ENCODE results near the gene LBHD2. TPM values are rescaled to one million over a fixed set of nuclear protein-coding genes. Genes with fewer than 3 reads are reported as not detected.

LBHD2 gene
- polyA plus RNA-seq, 1 experiment, result not detected

DNA sequence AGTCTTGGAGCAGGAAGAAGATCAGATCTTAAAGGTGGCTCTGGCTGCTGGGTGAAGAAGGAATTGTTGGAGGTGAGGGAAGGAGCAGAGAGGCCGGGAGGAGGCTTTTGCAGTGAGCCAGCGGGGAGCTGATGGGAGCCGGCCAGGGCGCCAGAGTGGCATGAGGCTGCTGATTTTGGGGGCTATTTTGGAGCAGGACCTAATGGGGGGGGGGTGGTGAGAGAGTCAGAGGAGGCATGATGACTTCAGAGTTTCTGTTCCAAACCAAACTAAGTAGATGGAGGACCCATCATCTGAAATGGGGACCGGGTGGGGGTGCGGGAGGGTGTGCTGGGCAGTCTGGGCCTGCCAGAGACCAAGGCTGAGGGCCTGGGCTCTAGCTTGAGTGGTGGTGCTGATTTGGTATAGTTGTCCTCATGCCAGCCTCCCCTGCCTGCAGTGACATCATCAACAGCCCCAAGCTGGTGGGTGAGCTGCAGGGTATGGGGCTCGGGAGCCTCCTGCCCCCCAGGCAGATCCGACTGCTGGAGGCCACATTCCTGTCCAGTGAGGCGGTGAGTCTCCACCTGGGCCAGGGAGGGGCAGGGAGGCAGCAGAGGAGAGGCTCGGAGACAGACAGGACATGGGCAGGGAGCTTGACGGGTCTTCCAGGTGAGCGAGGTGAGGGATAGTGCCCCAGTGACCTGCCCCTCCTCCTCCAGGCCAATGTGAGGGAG is 45.4 kb downstream of the LBHD2 start:
- TF ChIP-seq, protein P1, sequence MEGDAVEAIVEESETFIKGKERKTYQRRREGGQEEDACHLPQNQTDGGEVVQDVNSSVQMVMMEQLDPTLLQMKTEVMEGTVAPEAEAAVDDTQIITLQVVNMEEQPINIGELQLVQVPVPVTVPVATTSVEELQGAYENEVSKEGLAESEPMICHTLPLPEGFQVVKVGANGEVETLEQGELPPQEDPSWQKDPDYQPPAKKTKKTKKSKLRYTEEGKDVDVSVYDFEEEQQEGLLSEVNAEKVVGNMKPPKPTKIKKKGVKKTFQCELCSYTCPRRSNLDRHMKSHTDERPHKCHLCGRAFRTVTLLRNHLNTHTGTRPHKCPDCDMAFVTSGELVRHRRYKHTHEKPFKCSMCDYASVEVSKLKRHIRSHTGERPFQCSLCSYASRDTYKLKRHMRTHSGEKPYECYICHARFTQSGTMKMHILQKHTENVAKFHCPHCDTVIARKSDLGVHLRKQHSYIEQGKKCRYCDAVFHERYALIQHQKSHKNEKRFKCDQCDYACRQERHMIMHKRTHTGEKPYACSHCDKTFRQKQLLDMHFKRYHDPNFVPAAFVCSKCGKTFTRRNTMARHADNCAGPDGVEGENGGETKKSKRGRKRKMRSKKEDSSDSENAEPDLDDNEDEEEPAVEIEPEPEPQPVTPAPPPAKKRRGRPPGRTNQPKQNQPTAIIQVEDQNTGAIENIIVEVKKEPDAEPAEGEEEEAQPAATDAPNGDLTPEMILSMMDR (IDR thresholded peaks at IDR 0.05; ENCODE audit: insufficient read depth, low read depth, low read length), result no peak
- DNase-seq (ENCODE audit: low read depth), result no peak
- Histone ChIP-seq H3K4me3 (ENCODE audit: low read depth, low read length) (no peak overlapping the region), H3K36me3 (ENCODE audit: control insufficient read depth, insufficient read depth, low read length) (peaks cover 26% of the 10 kb centered on the region), H3K27me3 (ENCODE audit: control insufficient read depth, insufficient read depth, low read length) (no peaks in the 10 kb centered on the region)
- ChIA-PET POLR2A (no interaction called here), CTCF (interaction anchor here (0.6 to 1.9 kb wide), 4 partner anchors 25 to 162 kb away, joined by 3 to 9 read pairs (median 5); no protein-coding TSS in a partner anchor)

DNA sequence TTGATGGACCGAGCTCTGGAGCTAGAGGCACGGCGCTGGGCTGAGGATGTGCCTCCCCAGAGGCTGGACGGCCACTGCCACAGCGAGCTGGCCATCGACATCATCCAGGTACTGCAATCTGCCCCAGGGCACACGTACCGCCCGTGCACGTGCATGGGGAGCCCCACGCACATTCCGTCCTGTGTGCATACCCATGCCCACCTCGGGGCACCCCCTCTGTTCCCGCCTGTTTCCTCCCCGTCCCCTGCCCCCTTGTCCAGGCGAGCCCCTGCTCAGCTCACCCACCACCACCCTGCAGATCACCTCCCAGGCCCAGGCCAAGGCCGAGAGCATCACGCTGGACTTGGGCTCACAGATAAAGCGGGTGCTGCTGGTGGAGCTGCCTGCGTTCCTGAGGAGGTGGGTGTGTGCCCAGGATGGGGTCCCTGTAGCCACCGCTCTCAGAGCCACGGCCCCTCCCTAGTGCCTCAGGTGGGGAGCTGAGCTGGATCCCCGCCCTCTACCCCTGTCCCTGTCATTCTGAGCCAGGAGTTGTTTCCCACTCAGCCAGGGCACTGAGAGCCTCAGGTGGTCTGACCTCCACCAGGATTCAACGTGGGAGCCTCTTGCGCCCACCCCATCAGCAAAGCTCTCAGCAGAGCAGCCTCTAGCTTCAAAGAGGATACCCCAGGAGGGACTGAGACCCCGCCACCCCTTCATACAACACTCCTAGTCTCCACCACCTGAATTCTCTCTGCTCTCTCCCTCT is 46.2 kb downstream of the LBHD2 start:
- no peak for DNase-seq (ENCODE audit: low read depth)
- no peak overlapping the region for H3K4me3 ChIP-seq (ENCODE audit: low read depth, low read length)
- TF ChIP-seq, protein P1 (IDR thresholded peaks at IDR 0.05; ENCODE audit: insufficient read depth, low read depth, low read length), result no peak
- peaks cover 30% of the 10 kb centered on the region for H3K36me3 ChIP-seq (ENCODE audit: control insufficient read depth, insufficient read depth, low read length)
- ChIA-PET POLR2A (interaction anchor here (0.6 to 1.3 kb wide), 2 partner anchors 164 to 204 kb away, joined by 3 read pairs; partner anchors contain the start of gene EIF5), CTCF (interaction anchor here (0.6 to 1.9 kb wide), 10 partner anchors 10 to 162 kb away, joined by 3 to 9 read pairs (median 4); no protein-coding TSS in a partner anchor)
- H3K27me3 ChIP-seq (ENCODE audit: control insufficient read depth, insufficient read depth, low read length), result no peaks in the 10 kb centered on the region

DNA sequence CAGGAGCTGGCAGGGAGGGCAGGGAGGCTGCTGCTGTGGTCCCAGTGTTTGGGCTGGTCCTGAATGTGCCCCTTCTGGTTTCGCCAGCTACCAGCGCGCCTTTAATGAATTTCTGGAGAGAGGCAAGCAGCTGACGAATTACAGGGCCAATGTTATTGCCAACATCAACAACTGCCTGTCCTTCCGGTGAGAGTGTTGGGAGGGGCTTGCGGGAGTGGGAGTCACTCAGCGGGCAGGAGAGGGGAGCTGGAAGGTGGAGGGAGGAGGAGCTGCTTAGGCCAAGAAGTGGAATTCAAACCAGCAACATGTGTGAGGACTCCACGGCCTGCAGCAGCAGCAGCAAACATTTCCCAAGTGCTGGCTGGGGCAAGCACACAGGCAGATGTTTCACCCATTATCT is 47.0 kb downstream of the LBHD2 start:
- ChIA-PET CTCF (interaction anchor here (0.7 to 1.9 kb wide), 7 partner anchors 9 to 161 kb away, joined by 3 to 6 read pairs (median 5); no protein-coding TSS in a partner anchor), POLR2A (interaction anchor here (0.6 to 1.3 kb wide), 2 partner anchors 163 to 203 kb away, joined by 3 read pairs; partner anchors contain the start of gene EIF5)
- DNase-seq (ENCODE audit: low read depth), result peak; percentile 66
- H3K27me3 ChIP-seq (ENCODE audit: control insufficient read depth, insufficient read depth, low read length), result no peaks in the 10 kb centered on the region
- TF ChIP-seq, protein P1 (IDR thresholded peaks at IDR 0.05; ENCODE audit: insufficient read depth, low read depth, low read length), result no peak
- H3K4me3 ChIP-seq (ENCODE audit: low read depth, low read length), result no peak overlapping the region
- H3K36me3 ChIP-seq (ENCODE audit: control insufficient read depth, insufficient read depth, low read length), result peaks cover 34% of the 10 kb centered on the region

DNA sequence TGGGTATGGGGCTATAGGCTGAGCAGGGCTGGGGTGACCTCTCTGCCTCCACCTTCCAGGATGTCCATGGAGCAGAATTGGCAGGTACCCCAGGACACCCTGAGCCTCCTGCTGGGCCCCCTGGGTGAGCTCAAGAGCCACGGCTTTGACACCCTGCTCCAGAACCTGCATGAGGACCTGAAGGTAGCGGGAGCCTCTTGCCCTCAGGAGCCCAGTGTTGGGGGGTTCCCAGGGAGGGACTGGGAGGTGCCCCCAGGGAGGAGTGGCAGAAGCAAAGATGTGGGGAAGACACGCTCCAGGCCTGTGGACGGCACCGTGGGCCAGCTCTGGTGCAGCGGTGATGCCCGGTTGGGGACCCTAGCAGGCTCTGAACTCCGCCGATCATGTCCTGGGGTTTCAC is 47.6 kb downstream of the LBHD2 start:
- no peak for DNase-seq (ENCODE audit: low read depth)
- TF ChIP-seq, protein P1 (IDR thresholded peaks at IDR 0.05; ENCODE audit: insufficient read depth, low read depth, low read length), result no peak
- CTCF ChIA-PET, result interaction anchor here (1.1 to 1.9 kb wide), 3 partner anchors 9 to 150 kb away, joined by 4 to 6 read pairs (median 4); no protein-coding TSS in a partner anchor
- POLR2A ChIA-PET, result interaction anchor here (1.3 kb wide), 1 partner anchor 202 kb away, joined by 3 read pairs; the partner anchor contains the start of gene EIF5
- Histone ChIP-seq H3K4me3 (ENCODE audit: low read depth, low read length) (no peak overlapping the region), H3K36me3 (ENCODE audit: control insufficient read depth, insufficient read depth, low read length) (peaks cover 34% of the 10 kb centered on the region), H3K27me3 (ENCODE audit: control insufficient read depth, insufficient read depth, low read length) (no peaks in the 10 kb centered on the region)
